Subcutaneous abdominal adipose tissue (tissue), 5 donors: ENCODE results near the gene LTBP3.

Experiments
- H3K27ac ChIP-seq: one replicate; pipeline ENCODE4 v1.7.0; 2013; ENCODE audit warnings: low read depth, mild to moderate bottlenecking, inconsistent platforms, low read length, moderate library complexity
- H3K27me3 ChIP-seq, 5 donors: one replicate each; pipeline ENCODE4 v1.7.0; 2013; ENCODE audit warnings: low read length in 5 of 5, inconsistent platforms in 1 of 5; ENCODE audit not compliant: control insufficient read depth in 5 of 5, insufficient read depth in 4 of 5
- H3K36me3 ChIP-seq, 5 donors: one replicate each; pipeline ENCODE4 v1.7.0; 2013; ENCODE audit warnings: low read length in 5 of 5; ENCODE audit not compliant: control insufficient read depth in 5 of 5, insufficient read depth in 5 of 5
- H3K4me1 ChIP-seq, 5 donors: one replicate each; pipeline ENCODE4 v1.7.0; 2013; ENCODE audit warnings: low read length in 5 of 5, mild to moderate bottlenecking in 3 of 5, moderate library complexity in 1 of 5; ENCODE audit not compliant: control insufficient read depth in 5 of 5, insufficient read depth in 5 of 5
- H3K4me3 ChIP-seq, 5 donors: one replicate each; pipeline ENCODE4 v1.7.0; 2013; ENCODE audit warnings: low read length in 5 of 5, low read depth in 1 of 5
- H3K9ac ChIP-seq, 5 donors: one replicate each; pipeline ENCODE4 v1.7.0; 2013; ENCODE audit warnings: low read length in 5 of 5, mild to moderate bottlenecking in 4 of 5, moderate library complexity in 3 of 5
- H3K9me3 ChIP-seq, 5 donors: one replicate each; pipeline ENCODE4 v1.7.0; 2013; ENCODE audit warnings: low read length in 5 of 5; ENCODE audit not compliant: control insufficient read depth in 5 of 5
- donor health status: healthy.
- donor health status: healthy.
- donor health status: healthy.
- donor health status: healthy.
- donor health status: healthy.

LTBP3 gene

GRCh38 chr11:65496304-65497140 lies 61.6 kb downstream of the LTBP3 start:
- peak overlapping the region; percentile 99 for H3K27ac ChIP-seq
- peak overlapping the region; percentile 45 to 71 (median 56) for H3K4me3 ChIP-seq
- peak overlapping the region; percentile 59 to 100 (median 82) for H3K9ac ChIP-seq
- peaks cover 0 to 4% (median 0%) of the 10 kb centered on the region in 5 donors for H3K27me3 ChIP-seq
- H3K4me1 ChIP-seq, result peaks cover 27 to 65% (median 57%) of the 10 kb centered on the region in 5 donors
- no peaks in the 10 kb centered on the region for H3K9me3 ChIP-seq
- H3K36me3 ChIP-seq, result peaks cover under 1 to 14% (median 4%) of the 10 kb centered on the region in 5 donors

- Histone ChIP-seq H3K36me3 (no peaks in the 10 kb centered on the region), H3K4me1 (peaks cover 45 to 94% (median 86%) of the 10 kb centered on the region in 5 donors), H3K4me3 (peak overlapping the region in 4 of 5 donors; percentile 11 to 48 (median 31)), H3K9me3 (no peaks in the 10 kb centered on the region), H3K9ac (peak overlapping the region; percentile 65 to 96 (median 84)), H3K27ac (peak overlapping the region; percentile 99), H3K27me3 (peaks cover 0 to 4% (median 0%) of the 10 kb centered on the region in 5 donors)
Measured at GRCh38 chr11:65493367-65494176, 64.6 kb downstream of the LTBP3 start.

- peaks cover 50 to 96% (median 92%) of the 10 kb centered on the region in 5 donors for H3K4me1 ChIP-seq
Measured at GRCh38 chr11:65492637-65493366, 65.4 kb downstream of the LTBP3 start.

DNA sequence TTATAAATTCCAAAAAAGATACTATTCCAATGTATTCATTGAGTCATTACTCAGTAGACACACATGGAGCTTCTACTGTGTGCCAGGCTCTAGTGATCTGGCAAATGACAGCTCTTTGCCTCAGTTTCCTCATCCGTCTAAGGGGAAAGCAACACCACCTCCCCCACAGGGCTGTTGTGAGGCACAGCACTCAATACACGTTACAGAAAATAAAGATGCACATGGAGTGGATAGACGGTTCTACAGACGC lies 65.8 kb downstream of the LTBP3 start:
- Histone ChIP-seq H3K27ac (peak overlapping the region; percentile 99), H3K27me3 (peaks cover 0 to 4% (median 0%) of the 10 kb centered on the region in 5 donors), H3K4me1 (peaks cover 54 to 97% (median 92%) of the 10 kb centered on the region in 5 donors), H3K9me3 (no peaks in the 10 kb centered on the region), H3K9ac (peak overlapping the region; percentile 65 to 96 (median 84)), H3K4me3 (peak overlapping the region; percentile 1 to 48 (median 26)), H3K36me3 (no peaks in the 10 kb centered on the region)

More at GRCh38 chr11:65492637-65493366, 65.4 kb downstream of the LTBP3 start:
- H3K9me3 ChIP-seq, result no peaks in the 10 kb centered on the region
- peak overlapping the region; percentile 65 to 96 (median 84) for H3K9ac ChIP-seq
- H3K4me3 ChIP-seq, result peak overlapping the region; percentile 1 to 48 (median 26)
- H3K27ac ChIP-seq, result peak overlapping the region; percentile 99
- peaks cover 0 to 4% (median 0%) of the 10 kb centered on the region in 5 donors for H3K27me3 ChIP-seq
- no peaks in the 10 kb centered on the region for H3K36me3 ChIP-seq

DNA sequence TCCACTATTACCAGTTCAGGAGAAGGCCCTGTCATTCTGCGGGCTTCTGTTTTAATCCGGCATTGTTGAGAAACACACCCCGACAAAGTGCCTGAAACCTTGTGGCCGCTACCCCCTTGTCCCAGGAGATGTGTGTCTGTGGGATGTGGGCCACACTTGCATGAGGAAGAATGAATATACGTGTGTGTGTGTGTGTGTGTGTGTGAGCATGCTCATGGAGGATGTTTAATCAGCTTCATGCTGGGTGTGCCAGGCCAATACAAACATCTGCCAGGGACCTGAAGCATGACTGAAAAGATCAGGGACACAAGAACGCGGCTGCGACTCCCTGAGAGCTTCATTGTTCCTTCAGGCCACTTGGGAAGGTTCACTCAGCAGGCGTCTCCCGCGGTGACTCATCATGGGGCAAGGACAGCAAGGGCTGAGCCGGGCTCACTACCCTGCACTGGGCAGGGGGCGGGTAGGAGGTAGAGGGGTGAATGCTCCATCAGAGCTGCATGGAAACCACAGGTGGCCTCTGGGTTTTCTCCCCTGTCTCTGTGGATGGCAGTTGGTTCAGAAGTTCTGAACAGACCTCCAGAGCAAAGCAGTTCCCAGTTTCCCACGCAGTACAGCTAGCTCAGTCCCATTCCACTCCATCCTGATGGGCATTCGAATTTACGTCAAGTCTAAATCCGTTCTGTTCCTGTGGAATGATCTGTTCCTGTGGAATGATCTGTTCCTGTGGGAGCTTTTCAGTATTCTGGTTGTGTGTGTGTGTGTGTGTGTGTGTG lies 66.4 kb downstream of the LTBP3 start:
- H3K27me3 ChIP-seq, result peaks cover 0 to 4% (median 0%) of the 10 kb centered on the region in 5 donors
- peaks cover 53 to 98% (median 93%) of the 10 kb centered on the region in 5 donors for H3K4me1 ChIP-seq
- peak overlapping the region in 4 of 5 donors; percentile 2 to 42 (median 34) for H3K4me3 ChIP-seq
- no peaks in the 10 kb centered on the region for H3K9me3 ChIP-seq
- no peaks in the 10 kb centered on the region for H3K36me3 ChIP-seq
- H3K9ac ChIP-seq, result peak overlapping the region; percentile 46 to 96 (median 84)
- peak overlapping the region; percentile 99 for H3K27ac ChIP-seq

DNA sequence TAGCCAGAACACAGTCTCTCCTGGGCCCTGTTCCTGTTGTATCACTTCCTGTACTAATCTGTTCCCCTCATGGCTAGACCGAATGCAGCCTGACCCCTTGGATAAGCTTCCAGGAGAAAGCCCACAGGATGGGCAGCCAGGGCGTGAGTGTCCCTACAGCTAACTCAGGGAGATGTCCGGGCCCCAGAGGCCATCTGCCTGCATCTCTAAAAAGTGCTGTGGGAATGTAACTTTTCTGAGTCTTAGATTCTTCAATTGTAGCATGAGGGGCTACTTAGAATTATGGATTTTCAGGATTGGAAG lies 67.0 kb downstream of the LTBP3 start:
- Histone ChIP-seq H3K27ac (peak overlapping the region; percentile 99), H3K4me3 (peak overlapping the region in 3 of 5 donors; percentile 1 to 42 (median 33)), H3K4me1 (peaks cover 53 to 97% (median 93%) of the 10 kb centered on the region in 5 donors), H3K36me3 (no peaks in the 10 kb centered on the region), H3K9me3 (no peaks in the 10 kb centered on the region), H3K27me3 (peaks cover 0 to 4% (median 0%) of the 10 kb centered on the region in 5 donors), H3K9ac (peak overlapping the region; percentile 46 to 96 (median 84))

DNA sequence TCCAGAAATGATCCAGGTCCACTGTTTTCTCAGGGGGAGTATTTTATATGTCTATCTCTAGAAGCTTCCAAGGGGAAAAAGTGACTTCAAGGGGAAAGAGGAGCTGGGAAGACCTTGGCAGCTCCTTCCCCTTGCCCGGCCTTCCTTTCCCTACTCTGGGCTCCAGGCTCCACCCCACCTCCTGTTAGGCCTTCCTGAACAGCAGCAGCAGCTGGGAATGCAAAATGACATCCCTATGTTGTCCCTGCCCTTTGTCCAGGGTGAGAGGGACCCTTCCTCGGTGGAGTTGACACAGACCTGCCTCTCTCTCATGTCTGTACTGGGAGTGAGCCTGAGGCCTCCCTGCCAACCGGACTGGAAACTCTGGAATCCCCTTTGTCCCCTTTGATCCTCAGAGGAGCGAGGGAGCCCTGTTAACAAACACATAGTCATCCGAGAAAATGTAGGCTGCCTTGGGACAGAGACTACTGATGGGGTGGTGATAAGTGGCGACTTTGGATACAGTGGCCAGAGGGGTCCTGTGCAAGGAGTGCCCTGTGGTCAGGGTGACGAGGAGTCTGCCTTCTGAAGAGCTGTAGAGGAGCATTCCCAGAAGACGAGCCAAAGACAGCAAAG lies 68.3 kb downstream of the LTBP3 start:
- Histone ChIP-seq H3K4me3 (peak overlapping the region in 4 of 5 donors; percentile 10 to 33 (median 20)), H3K9ac (peak overlapping the region; percentile 23 to 94 (median 75)), H3K36me3 (no peaks in the 10 kb centered on the region), H3K9me3 (no peaks in the 10 kb centered on the region), H3K27me3 (peaks cover 0 to 4% (median 0%) of the 10 kb centered on the region in 5 donors), H3K4me1 (peaks cover 53 to 99% (median 95%) of the 10 kb centered on the region in 5 donors), H3K27ac (peak overlapping the region; percentile 99)

- Histone ChIP-seq H3K27ac (peak overlapping the region; percentile 99), H3K4me1 (peaks cover 51 to 93% (median 89%) of the 10 kb centered on the region in 5 donors), H3K9me3 (no peaks in the 10 kb centered on the region), H3K4me3 (peak overlapping the region in 3 of 5 donors; percentile 19 to 29 (median 22)), H3K36me3 (no peaks in the 10 kb centered on the region), H3K9ac (peak overlapping the region; percentile 23 to 94 (median 75)), H3K27me3 (peaks cover 0 to 4% (median 0%) of the 10 kb centered on the region in 5 donors)
Measured at GRCh38 chr11:65489035-65489705, 69.0 kb downstream of the LTBP3 start.
